ENCODE measurements around the gene YWHAE.
"Not testable (repeated sequence)": the region's sequence is repeated elsewhere in the genome, so short reads cannot be mapped to it uniquely, and the experiment has no call there.

Gene YWHAE

GRCh38 chr17:1365445-1366039 lies 34.5 kb downstream of the YWHAE start:
- peak; percentile 37 for DNase-seq (ENCODE audit: insufficient read length, low spot score)
- no peak for TF ChIP-seq POLR2AphosphoS5 (IDR thresholded peaks at IDR 0.05; ENCODE audit: low read depth, low read length)
- TF ChIP-seq TAF1 (IDR thresholded peaks at IDR 0.05; ENCODE audit: low read depth, low read length), result no peak
- TF ChIP-seq PAX5 (IDR thresholded peaks at IDR 0.05; ENCODE audit: insufficient read depth, low read length, severe bottlenecking), result no peak
- no peak for TF ChIP-seq POLR2A (IDR thresholded peaks at IDR 0.05; ENCODE audit: low read depth, low read length)
- no peak for TF ChIP-seq SPI1 (IDR thresholded peaks at IDR 0.05; ENCODE audit: low read depth, low read length)
- no peak for TF ChIP-seq POU2F2 (IDR thresholded peaks at IDR 0.05; ENCODE audit: low read depth, low read length)
- FAIRE-seq, result peak; percentile 61

GRCh38 chr17:1362964-1363363 lies 37.1 kb downstream of the YWHAE start:
- FAIRE-seq (peak; percentile 77), DNase-seq (ENCODE audit: insufficient read length, low spot score) (peak; percentile 20)
- TF ChIP-seq TAF1 (IDR thresholded peaks at IDR 0.05; ENCODE audit: low read depth, low read length) (no peak), POLR2AphosphoS5 (IDR thresholded peaks at IDR 0.05; ENCODE audit: low read depth, low read length) (no peak), POU2F2 (IDR thresholded peaks at IDR 0.05; ENCODE audit: low read depth, low read length) (0 out of 2 replicates have a peak, but pooled peaks have one; percentile 21), SPI1 (IDR thresholded peaks at IDR 0.05; ENCODE audit: low read depth, low read length) (peak; percentile 96), PAX5 (IDR thresholded peaks at IDR 0.05; ENCODE audit: insufficient read depth, low read length, severe bottlenecking) (no peak), POLR2A (IDR thresholded peaks at IDR 0.05; ENCODE audit: low read depth, low read length) (peak; percentile 33; the same call in 1 of the 2 replicates)

GRCh38 chr17:1362065-1362848 lies 37.8 kb downstream of the YWHAE start:
- TF ChIP-seq PAX5 (IDR thresholded peaks at IDR 0.05; ENCODE audit: insufficient read depth, low read length, severe bottlenecking) (no peak), POLR2AphosphoS5 (IDR thresholded peaks at IDR 0.05; ENCODE audit: low read depth, low read length) (no peak), POLR2A (IDR thresholded peaks at IDR 0.05; ENCODE audit: low read depth, low read length) (no peak), POU2F2 (IDR thresholded peaks at IDR 0.05; ENCODE audit: low read depth, low read length) (no peak), SPI1 (IDR thresholded peaks at IDR 0.05; ENCODE audit: low read depth, low read length) (no peak), TAF1 (IDR thresholded peaks at IDR 0.05; ENCODE audit: low read depth, low read length) (no peak)
- peak; percentile 68 for FAIRE-seq
- DNase-seq (ENCODE audit: insufficient read length, low spot score), result no peak

GRCh38 chr17:1360975-1361374 lies 39.0 kb downstream of the YWHAE start:
- no peak for DNase-seq (ENCODE audit: insufficient read length, low spot score)
- FAIRE-seq, result no peak
- TF ChIP-seq POU2F2 (IDR thresholded peaks at IDR 0.05; ENCODE audit: low read depth, low read length), result no peak
- no peak for TF ChIP-seq POLR2AphosphoS5 (IDR thresholded peaks at IDR 0.05; ENCODE audit: low read depth, low read length)
- no peak for TF ChIP-seq PAX5 (IDR thresholded peaks at IDR 0.05; ENCODE audit: insufficient read depth, low read length, severe bottlenecking)
- TF ChIP-seq TAF1 (IDR thresholded peaks at IDR 0.05; ENCODE audit: low read depth, low read length), result no peak
- TF ChIP-seq POLR2A (IDR thresholded peaks at IDR 0.05; ENCODE audit: low read depth, low read length), result no peak
- no peak for TF ChIP-seq SPI1 (IDR thresholded peaks at IDR 0.05; ENCODE audit: low read depth, low read length)

- not testable (repeated sequence) for DNase-seq (ENCODE audit: insufficient read length, low spot score)
- FAIRE-seq, result peak; percentile 13
Measured at GRCh38 chr17:1360315-1360714, 39.7 kb downstream of the YWHAE start.

- no peak for DNase-seq (ENCODE audit: insufficient read length, low spot score)
- TF ChIP-seq TAF1 (IDR thresholded peaks at IDR 0.05; ENCODE audit: low read depth, low read length) (no peak), POU2F2 (IDR thresholded peaks at IDR 0.05; ENCODE audit: low read depth, low read length) (no peak), SPI1 (IDR thresholded peaks at IDR 0.05; ENCODE audit: low read depth, low read length) (no peak), PAX5 (IDR thresholded peaks at IDR 0.05; ENCODE audit: insufficient read depth, low read length, severe bottlenecking) (no peak)
- FAIRE-seq, result no peak
Measured at GRCh38 chr17:1354030-1354429, 46.0 kb downstream of the YWHAE start.

GRCh38 chr17:1352530-1352929 lies 47.5 kb downstream of the YWHAE start:
- not testable (repeated sequence) for FAIRE-seq; DNase-seq (ENCODE audit: insufficient read length, low spot score)

GRCh38 chr17:1351971-1352370 lies 48.1 kb downstream of the YWHAE start:
- TF ChIP-seq SPI1 (IDR thresholded peaks at IDR 0.05; ENCODE audit: low read depth, low read length), result no peak
- TF ChIP-seq POLR2AphosphoS5 (IDR thresholded peaks at IDR 0.05; ENCODE audit: low read depth, low read length), result no peak
- no peak for TF ChIP-seq POLR2A (IDR thresholded peaks at IDR 0.05; ENCODE audit: low read depth, low read length)
- no peak for TF ChIP-seq TAF1 (IDR thresholded peaks at IDR 0.05; ENCODE audit: low read depth, low read length)
- no peak for TF ChIP-seq PAX5 (IDR thresholded peaks at IDR 0.05; ENCODE audit: insufficient read depth, low read length, severe bottlenecking)
- no peak for TF ChIP-seq POU2F2 (IDR thresholded peaks at IDR 0.05; ENCODE audit: low read depth, low read length)
- DNase-seq (ENCODE audit: insufficient read length, low spot score) (no peak), FAIRE-seq (no peak)

GRCh38 chr17:1351275-1351674 lies 48.7 kb downstream of the YWHAE start:
- FAIRE-seq (no peak), DNase-seq (ENCODE audit: insufficient read length, low spot score) (no peak)
- TF ChIP-seq POLR2A (IDR thresholded peaks at IDR 0.05; ENCODE audit: low read depth, low read length) (no peak), POLR2AphosphoS5 (IDR thresholded peaks at IDR 0.05; ENCODE audit: low read depth, low read length) (no peak), TAF1 (IDR thresholded peaks at IDR 0.05; ENCODE audit: low read depth, low read length) (no peak), SPI1 (IDR thresholded peaks at IDR 0.05; ENCODE audit: low read depth, low read length) (no peak), POU2F2 (IDR thresholded peaks at IDR 0.05; ENCODE audit: low read depth, low read length) (no peak), PAX5 (IDR thresholded peaks at IDR 0.05; ENCODE audit: insufficient read depth, low read length, severe bottlenecking) (no peak)

Measured in GM12891 (cell line).